ENCODE data around the gene SYT9. TPM values are rescaled to one million over a fixed set of nuclear protein-coding genes. Genes with fewer than 3 reads are reported as not detected.
A peak's percentile ranks its signal among the peaks of the same experiment; 100 is the strongest.

SYT9 gene, protein sequence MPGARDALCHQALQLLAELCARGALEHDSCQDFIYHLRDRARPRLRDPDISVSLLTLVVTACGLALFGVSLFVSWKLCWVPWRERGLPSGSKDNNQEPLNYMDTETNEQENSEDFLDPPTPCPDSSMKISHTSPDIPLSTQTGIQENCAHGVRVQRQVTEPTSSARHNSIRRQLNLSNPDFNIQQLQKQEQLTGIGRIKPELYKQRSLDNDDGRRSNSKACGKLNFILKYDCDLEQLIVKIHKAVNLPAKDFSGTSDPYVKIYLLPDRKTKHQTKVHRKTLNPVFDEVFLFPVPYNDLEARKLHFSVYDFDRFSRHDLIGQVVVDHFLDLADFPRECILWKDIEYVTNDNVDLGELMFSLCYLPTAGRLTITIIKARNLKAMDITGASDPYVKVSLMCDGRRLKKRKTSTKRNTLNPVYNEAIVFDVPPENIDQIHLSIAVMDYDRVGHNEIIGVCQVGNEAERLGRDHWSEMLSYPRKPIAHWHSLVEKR
- total RNA-seq, result under 1 TPM in 2 of 4 donors, not detected in 2; 0.14 to 0.16 TPM

DNA sequence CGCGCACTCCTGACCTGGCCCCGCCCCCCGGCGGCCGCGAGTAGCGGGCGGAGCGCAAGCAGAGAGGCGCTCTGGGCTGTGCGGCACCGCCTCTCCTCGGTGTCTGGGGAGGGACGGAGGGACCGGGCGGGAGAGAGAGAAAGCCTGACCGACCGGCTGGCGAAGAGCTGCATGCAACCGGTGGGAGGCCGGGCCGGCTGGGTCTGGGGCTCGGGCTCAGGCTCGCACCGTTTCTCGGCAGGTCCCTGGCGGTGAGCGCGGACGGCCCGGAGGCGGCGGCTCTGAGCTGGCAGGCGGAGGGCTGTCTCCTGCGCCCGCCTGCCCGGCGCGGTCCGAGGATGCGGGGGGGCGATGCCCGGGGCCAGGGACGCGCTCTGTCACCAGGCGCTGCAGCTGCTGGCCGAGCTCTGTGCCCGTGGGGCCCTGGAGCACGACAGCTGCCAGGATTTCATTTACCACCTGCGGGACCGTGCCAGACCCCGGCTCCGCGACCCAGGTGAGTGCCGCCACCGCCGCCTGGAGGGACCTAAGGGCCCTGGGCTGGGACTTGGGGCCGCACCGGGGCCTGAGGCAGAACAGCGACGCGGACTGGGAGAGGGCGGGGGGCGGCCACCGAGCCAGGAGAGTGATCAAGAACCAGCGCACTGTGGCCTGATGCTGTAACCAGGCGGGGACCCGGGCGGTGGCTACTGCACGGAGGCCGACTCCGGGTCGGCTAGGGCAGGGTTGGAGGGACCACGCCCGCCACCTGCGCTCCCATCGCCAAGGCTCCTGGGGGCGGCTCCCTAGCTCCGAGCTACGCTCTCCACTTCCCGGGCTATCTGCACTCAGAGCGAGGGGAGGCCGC is at the start of gene SYT9:
Gene SYT9, plus strand, starts transcription at position 69 of the 847 bp plus-strand sequence. Its CDS starts 283 bp downstream, at position 352.
- H3K27ac ChIP-seq, result no peak within 1 kb of the TSS
- H3K27me3 ChIP-seq, result peaks cover 50% of the 10 kb centered on the region

DNA sequence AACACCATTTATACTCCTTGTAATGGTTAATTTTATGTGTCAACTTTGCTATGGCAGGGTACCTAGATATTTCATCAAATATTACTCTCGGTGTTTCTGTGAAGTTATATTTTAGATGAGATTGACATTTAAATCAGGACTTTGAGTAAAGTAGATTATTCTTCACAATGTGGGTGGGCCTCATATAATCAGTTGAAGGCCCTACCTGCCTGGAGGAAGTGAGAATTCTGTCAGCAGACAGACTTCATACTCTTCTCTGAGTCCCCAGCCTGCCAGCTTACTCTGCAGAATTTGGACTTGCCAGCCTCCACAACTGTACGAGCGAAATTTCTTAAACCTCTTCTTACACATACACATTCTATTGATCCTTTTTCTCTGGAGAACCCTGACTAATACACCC is 49.3 kb upstream of the SYT9 start:
- Histone ChIP-seq H3K4me3 (no peak overlapping the region), H3K9me3 (no peaks in the 10 kb centered on the region), H3K27ac (no peak overlapping the region), H3K36me3 (no peaks in the 10 kb centered on the region), H3K27me3 (no peaks in the 10 kb centered on the region), H3K4me1 (no peaks in the 10 kb centered on the region)
- intact Hi-C loops (cut with DNase I; ENCODE audit: low total_unique reads), result no loop called here
- in situ Hi-C loops (cut with MboI; ENCODE audit: low pct_ligation_motif_present in 1 of 4, low pct_unique_long_range_greater_than_20kb in 1 of 4, low sequenced_read_pairs in 3 of 4), result no loop called here
- DNase-seq, result no peak
- 90 to 94% methylated on average over 3 of the region's 3 CpGs for WGBS, 2 donors (ENCODE audit: low coverage in 1 of 2)
- no peak for TF ChIP-seq EP300 (IDR thresholded peaks at IDR 0.05; ENCODE audit: low read depth)
- TF ChIP-seq POLR2A (IDR thresholded peaks at IDR 0.05), result no peak
- TF ChIP-seq, protein P1, sequence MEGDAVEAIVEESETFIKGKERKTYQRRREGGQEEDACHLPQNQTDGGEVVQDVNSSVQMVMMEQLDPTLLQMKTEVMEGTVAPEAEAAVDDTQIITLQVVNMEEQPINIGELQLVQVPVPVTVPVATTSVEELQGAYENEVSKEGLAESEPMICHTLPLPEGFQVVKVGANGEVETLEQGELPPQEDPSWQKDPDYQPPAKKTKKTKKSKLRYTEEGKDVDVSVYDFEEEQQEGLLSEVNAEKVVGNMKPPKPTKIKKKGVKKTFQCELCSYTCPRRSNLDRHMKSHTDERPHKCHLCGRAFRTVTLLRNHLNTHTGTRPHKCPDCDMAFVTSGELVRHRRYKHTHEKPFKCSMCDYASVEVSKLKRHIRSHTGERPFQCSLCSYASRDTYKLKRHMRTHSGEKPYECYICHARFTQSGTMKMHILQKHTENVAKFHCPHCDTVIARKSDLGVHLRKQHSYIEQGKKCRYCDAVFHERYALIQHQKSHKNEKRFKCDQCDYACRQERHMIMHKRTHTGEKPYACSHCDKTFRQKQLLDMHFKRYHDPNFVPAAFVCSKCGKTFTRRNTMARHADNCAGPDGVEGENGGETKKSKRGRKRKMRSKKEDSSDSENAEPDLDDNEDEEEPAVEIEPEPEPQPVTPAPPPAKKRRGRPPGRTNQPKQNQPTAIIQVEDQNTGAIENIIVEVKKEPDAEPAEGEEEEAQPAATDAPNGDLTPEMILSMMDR (IDR thresholded peaks at IDR 0.05), result no peak
- TF ChIP-seq POLR2AphosphoS5 (IDR thresholded peaks at IDR 0.05), result no peak

More for the DNA sequence above, at the start of gene SYT9:
- 2% methylated on average over 23 of the region's 84 CpGs; no CpG with 5 or more reads in 1 of the 2 donors for WGBS, 2 donors (ENCODE audit: low coverage in 1 of 2)
- TF ChIP-seq, protein P1 (IDR thresholded peaks at IDR 0.05), result no peak
- TF ChIP-seq EP300 (IDR thresholded peaks at IDR 0.05; ENCODE audit: low read depth), result no peak
- TF ChIP-seq POLR2A (IDR thresholded peaks at IDR 0.05), result no peak
- TF ChIP-seq POLR2AphosphoS5 (IDR thresholded peaks at IDR 0.05), result no peak
- intact Hi-C loops (cut with DNase I; ENCODE audit: low total_unique reads) (no loop called here), in situ Hi-C loops (cut with MboI; ENCODE audit: low pct_ligation_motif_present in 1 of 4, low pct_unique_long_range_greater_than_20kb in 1 of 4, low sequenced_read_pairs in 3 of 4) (no loop called here)
- Histone ChIP-seq H3K36me3 (no peaks in the 10 kb centered on the region), H3K4me3 (peak within 1 kb of the TSS; percentile 11 to 62 (median 33)), H3K4me1 (peaks cover 0 to 15% (median 13%) of the 10 kb centered on the region in 4 donors), H3K9me3 (no peaks in the 10 kb centered on the region)
- peak; percentile 14 for DNase-seq

DNA sequence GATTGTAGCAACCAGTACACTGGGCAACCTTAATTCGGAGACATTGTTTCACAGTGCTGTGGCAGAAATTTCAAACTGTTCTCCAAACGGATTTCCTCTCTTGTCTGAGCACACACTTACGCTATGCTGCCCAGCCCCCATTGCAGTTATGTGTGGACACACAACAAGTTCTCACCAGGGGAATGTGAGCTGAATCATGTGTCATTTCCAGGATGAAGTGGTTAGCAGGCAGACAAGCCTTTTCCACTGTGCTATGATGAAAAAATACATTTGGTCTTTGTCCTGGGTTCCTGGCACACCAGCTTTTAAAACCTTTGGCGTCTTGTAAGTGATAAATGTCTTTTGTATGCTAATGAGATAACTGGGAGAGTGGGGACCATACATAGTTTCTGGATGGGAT is 46.9 kb upstream of the SYT9 start:
- no peak overlapping the region for H3K27ac ChIP-seq
- no peak overlapping the region for H3K4me3 ChIP-seq
- no peaks in the 10 kb centered on the region for H3K9me3 ChIP-seq
- in situ Hi-C loops (cut with MboI; ENCODE audit: low pct_ligation_motif_present in 1 of 4, low pct_unique_long_range_greater_than_20kb in 1 of 4, low sequenced_read_pairs in 3 of 4) (no loop called here), intact Hi-C loops (cut with DNase I; ENCODE audit: low total_unique reads) (no loop called here)
- TF ChIP-seq EP300 (IDR thresholded peaks at IDR 0.05; ENCODE audit: low read depth) (no peak), POLR2AphosphoS5 (IDR thresholded peaks at IDR 0.05) (no peak), POLR2A (IDR thresholded peaks at IDR 0.05) (no peak)
- TF ChIP-seq, protein P1 (IDR thresholded peaks at IDR 0.05), result no peak
- no peaks in the 10 kb centered on the region for H3K4me1 ChIP-seq
- 19 to 55% methylated on average over 2 to 4 of the region's 4 CpGs for WGBS, 2 donors (ENCODE audit: low coverage in 1 of 2)
- no peaks in the 10 kb centered on the region for H3K27me3 ChIP-seq
- no peaks in the 10 kb centered on the region for H3K36me3 ChIP-seq
- DNase-seq, result no peak

DNA sequence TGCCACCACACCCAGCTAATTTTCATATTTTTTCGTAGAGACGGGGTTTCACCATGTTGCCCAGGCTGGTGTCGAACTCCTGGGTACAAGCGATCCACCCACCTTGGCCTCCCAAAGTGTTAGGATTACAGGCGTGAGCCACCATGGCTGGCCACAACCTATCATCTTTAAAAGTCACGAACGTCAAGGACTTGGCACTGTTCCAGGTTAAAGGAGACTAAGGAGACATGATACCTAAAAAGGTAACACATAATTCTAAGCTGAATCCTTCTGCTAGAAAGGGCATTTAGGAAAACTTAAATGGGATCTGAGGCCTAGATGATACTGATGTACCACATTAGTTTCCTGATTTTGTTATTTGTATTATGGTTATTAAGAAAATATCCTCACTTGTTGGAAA is 43.3 kb upstream of the SYT9 start:
- in situ Hi-C loops (cut with MboI; ENCODE audit: low pct_ligation_motif_present in 1 of 4, low pct_unique_long_range_greater_than_20kb in 1 of 4, low sequenced_read_pairs in 3 of 4), result no loop called here
- Histone ChIP-seq H3K27me3 (no peaks in the 10 kb centered on the region), H3K4me3 (no peak overlapping the region), H3K27ac (no peak overlapping the region), H3K4me1 (no peaks in the 10 kb centered on the region), H3K9me3 (no peaks in the 10 kb centered on the region), H3K36me3 (no peaks in the 10 kb centered on the region)
- DNase-seq, result no peak
- WGBS, 2 donors (ENCODE audit: low coverage in 1 of 2), result 86% methylated on average over 7 of the region's 7 CpGs; no CpG with 5 or more reads in 1 of the 2 donors
- intact Hi-C loops (cut with DNase I; ENCODE audit: low total_unique reads), result no loop called here
- TF ChIP-seq, protein P1 (IDR thresholded peaks at IDR 0.05), result no peak
- no peak for TF ChIP-seq POLR2A (IDR thresholded peaks at IDR 0.05)
- no peak for TF ChIP-seq EP300 (IDR thresholded peaks at IDR 0.05; ENCODE audit: low read depth)
- TF ChIP-seq POLR2AphosphoS5 (IDR thresholded peaks at IDR 0.05), result no peak
